Lung (tissue), 12 donors: ENCODE data around the gene USP3. TPM values are rescaled to one million over a fixed set of nuclear protein-coding genes. Genes with fewer than 3 reads are reported as not detected.

Experiments used
- ATAC-seq: fragments of 200-7000 bp; cut with Tn5 transposase; one replicate; pipeline ENCODE4 v1.9.1; 2020; ENCODE audit warnings: moderate number of reproducible peaks; ENCODE audit not compliant: insufficient read depth, low FRiP score
- DNase-seq, 3 donors: peaks; one replicate each; pipeline ENCODE4 v3.0.0-alpha.2; 2013 to 2017
- H3K27ac ChIP-seq, 2 donors: one replicate each; pipeline ENCODE4 v1.5.1; 2013; ENCODE audit warnings: mild to moderate bottlenecking in 2 of 2, moderate library complexity in 2 of 2, control low read depth in 1 of 2, inconsistent platforms in 1 of 2, low read depth in 1 of 2, low read length in 1 of 2
- H3K27me3 ChIP-seq, 3 donors: one replicate each; pipeline ENCODE4 v1.5.1; 2013; ENCODE audit warnings: low read length in 2 of 3; ENCODE audit not compliant: control insufficient read depth in 3 of 3, insufficient read depth in 3 of 3
- H3K36me3 ChIP-seq, 4 donors: one replicate each; pipeline ENCODE4 v1.5.1; 2013; ENCODE audit warnings: low read length in 4 of 4, mild to moderate bottlenecking in 1 of 4, moderate library complexity in 1 of 4; ENCODE audit not compliant: control insufficient read depth in 4 of 4, insufficient read depth in 4 of 4
- H3K4me1 ChIP-seq, 5 donors: one replicate each; pipeline ENCODE4 v1.5.1; 2013; ENCODE audit warnings: low read length in 5 of 5, mild to moderate bottlenecking in 2 of 5, moderate library complexity in 1 of 5; ENCODE audit not compliant: control insufficient read depth in 5 of 5, insufficient read depth in 5 of 5
- H3K4me3 ChIP-seq: one replicate; pipeline ENCODE4 v1.5.1; 2013; ENCODE audit warnings: mild to moderate bottlenecking, control low read depth, moderate library complexity
- H3K9ac ChIP-seq, 2 donors: one replicate each; pipeline ENCODE4 v1.5.1; 2013; ENCODE audit warnings: low read length in 2 of 2, control low read depth in 1 of 2; ENCODE audit not compliant: insufficient read depth in 1 of 2
- H3K9me3 ChIP-seq, 4 donors: one replicate each; pipeline ENCODE4 v1.5.1; 2013; ENCODE audit warnings: low read length in 3 of 4, mild to moderate bottlenecking in 1 of 4, moderate library complexity in 1 of 4; ENCODE audit not compliant: control insufficient read depth in 4 of 4, insufficient read depth in 3 of 4
- CTCF ChIP-seq: IDR thresholded peaks from 2 replicates; pipeline ENCODE4 v1.5.1; 2012; ENCODE audit warnings: mild to moderate bottlenecking; ENCODE audit errors: control extremely low read depth, extremely low read depth
- WGBS, 2 donors: extraction: QIAGEN DNeasy Blood & Tissue Kit; methylation state at CpG; one replicate each; pipeline ENCODE4 v1.1.7; 2013; 5-methylcytosine and 5-hydroxymethylcytosine counted together
- polyA plus RNA-seq, 2 donors: library from polyadenylated mRNA; stranded (reverse); fragments of 200-250 nt; gene quantifications; one replicate each; pipeline ENCODE4 v1.2.1, GENCODE V29; 2013
- total RNA-seq, 2 donors: library from RNA; depleted of rRNA in 1 of 2; stranded (reverse); fragments of >200 nt in 1 of 2; gene quantifications; one replicate each; pipeline ENCODE4 v1.2.1, GENCODE V29; 2014 to 2021
- donor health status: control.
- donor health status: control.
- donor health status: Bipolar disorder and iron deficiency.
- donor health status: healthy.
- donor health status: DM: yes; HTN: yes; CAD: no.

USP3 gene
- total and polyA plus RNA-seq, 4 donors = 29.1 to 95.5 (median 49.9) TPM

- DNase-seq (peak; percentile 66 to 79 (median 79)), ATAC-seq (no peak)
- Histone ChIP-seq H3K9me3 (no peaks in the 10 kb centered on the region), H3K4me1 (peaks cover 9 to 62% (median 31%) of the 10 kb centered on the region in 5 donors), H3K36me3 (no peaks in the 10 kb centered on the region), H3K27ac (peak overlapping the region; percentile 98 to 99), H3K9ac (peak overlapping the region; percentile 80), H3K27me3 (no peaks in the 10 kb centered on the region), H3K4me3 (peak overlapping the region; percentile 84)
- 0% methylated on average over 43 to 79 of the region's 79 CpGs for WGBS, 2 donors
- no peak for TF ChIP-seq CTCF
These were observed 817 bp downstream of the USP3 start for GRCh38 chr15:63504979-63505841.

GRCh38 chr15:63505842-63506222 lies 1.4 kb downstream of the USP3 start:
- no peak for TF ChIP-seq CTCF
- H3K27ac ChIP-seq = peak overlapping the region in 1 of 2 donors; percentile 98
- WGBS, 2 donors = 9 to 22% methylated on average over 8 of the region's 8 CpGs
- H3K27me3 ChIP-seq = no peaks in the 10 kb centered on the region
- DNase-seq (no peak), ATAC-seq (no peak)
- peaks cover 9 to 63% (median 31%) of the 10 kb centered on the region in 5 donors for H3K4me1 ChIP-seq
- no peak overlapping the region for H3K4me3 ChIP-seq
- H3K9me3 ChIP-seq = no peaks in the 10 kb centered on the region
- H3K9ac ChIP-seq = peak overlapping the region; percentile 80
- no peaks in the 10 kb centered on the region for H3K36me3 ChIP-seq

- H3K4me1 ChIP-seq = peaks cover 8 to 57% (median 28%) of the 10 kb centered on the region in 5 donors
- 61 to 73% methylated on average over 8 of the region's 8 CpGs for WGBS, 2 donors
- TF ChIP-seq CTCF = no peak
- DNase-seq = peak in 1 of 3 donors; percentile 50
- no peak overlapping the region for H3K27ac ChIP-seq
- no peaks in the 10 kb centered on the region for H3K36me3 ChIP-seq
- no peak for ATAC-seq
- H3K9me3 ChIP-seq = no peaks in the 10 kb centered on the region
- no peaks in the 10 kb centered on the region for H3K27me3 ChIP-seq
- peak overlapping the region; percentile 16 for H3K4me3 ChIP-seq
- no peak overlapping the region for H3K9ac ChIP-seq
These were observed 2.2 kb downstream of the USP3 start for GRCh38 chr15:63506537-63507035.
